ENCODE measurements around the gene MYCN.

GRCh38 chr2:15970701-15971100 is 30.4 kb downstream of the MYCN start:
- no peak for TF ChIP-seq CTCF (IDR thresholded peaks at IDR 0.05)
- no peak for TF ChIP-seq KAT7 (CRISPR knock-in tag; IDR thresholded peaks at IDR 0.05; ENCODE audit: borderline replicate concordance)
- TF ChIP-seq ZBTB21 (CRISPR knock-in tag; IDR thresholded peaks at IDR 0.05; ENCODE audit: borderline replicate concordance) = no peak
- TF ChIP-seq CBFB (CRISPR knock-in tag; IDR thresholded peaks at IDR 0.05; ENCODE audit: low read depth) = no peak
- TF ChIP-seq ETV6 (CRISPR knock-in tag; IDR thresholded peaks at IDR 0.05) = no peak
- TF ChIP-seq NR2C2 (CRISPR knock-in tag; IDR thresholded peaks at IDR 0.05) = no peak
- TF ChIP-seq TCF7 (CRISPR knock-in tag; IDR thresholded peaks at IDR 0.05; ENCODE audit: low read depth) = no peak
- TF ChIP-seq, protein P1, sequence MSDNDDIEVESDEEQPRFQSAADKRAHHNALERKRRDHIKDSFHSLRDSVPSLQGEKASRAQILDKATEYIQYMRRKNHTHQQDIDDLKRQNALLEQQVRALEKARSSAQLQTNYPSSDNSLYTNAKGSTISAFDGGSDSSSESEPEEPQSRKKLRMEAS (CRISPR knock-in tag; IDR thresholded peaks at IDR 0.05) = no peak
- no peak for TF ChIP-seq USF1 (CRISPR knock-in tag; IDR thresholded peaks at IDR 0.05)
- TF ChIP-seq, protein P2, sequence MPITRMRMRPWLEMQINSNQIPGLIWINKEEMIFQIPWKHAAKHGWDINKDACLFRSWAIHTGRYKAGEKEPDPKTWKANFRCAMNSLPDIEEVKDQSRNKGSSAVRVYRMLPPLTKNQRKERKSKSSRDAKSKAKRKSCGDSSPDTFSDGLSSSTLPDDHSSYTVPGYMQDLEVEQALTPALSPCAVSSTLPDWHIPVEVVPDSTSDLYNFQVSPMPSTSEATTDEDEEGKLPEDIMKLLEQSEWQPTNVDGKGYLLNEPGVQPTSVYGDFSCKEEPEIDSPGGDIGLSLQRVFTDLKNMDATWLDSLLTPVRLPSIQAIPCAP (CRISPR knock-in tag; IDR thresholded peaks at IDR 0.05) = no peak

Data from WTC11 (cell line).